Upper lobe of left lung (tissue), 4 donors: Measurements from ENCODE around the gene EHD4.

Experiments
- CTCF ChIP-seq, 6 experiments: fragments of 450-650 bp in 4 of 6; fragments of 200-600 bp in 2 of 6; sonication (generic) in 2 of 6; IDR thresholded peaks; one replicate each; pipeline ENCODE4 v1.5.1; 2016 to 2019; ENCODE audit warnings: antibody characterized with exemption in 6 of 6
- EP300 ChIP-seq, 4 donors: sonication (generic); formaldehyde crosslinking; IDR thresholded peaks; one replicate each; pipeline ENCODE4 v1.5.1; 2017; ENCODE audit warnings: antibody characterized with exemption in 4 of 4, control low read depth in 2 of 4
- POLR2A ChIP-seq, 4 donors: fragments of 450-650 bp; IDR thresholded peaks; one replicate each; pipeline ENCODE4 v1.5.1; 2016 to 2017; ENCODE audit warnings: antibody characterized with exemption in 4 of 4, mild to moderate bottlenecking in 2 of 4
- POLR2AphosphoS5 ChIP-seq, 2 donors: sonication (generic); formaldehyde crosslinking; IDR thresholded peaks; one replicate each; pipeline ENCODE4 v1.5.1; 2017; ENCODE audit warnings: antibody characterized with exemption in 2 of 2

GRCh38 chr15:41925086-41925608 lies 47.2 kb downstream of the EHD4 start:
- TF ChIP-seq POLR2A (IDR thresholded peaks at IDR 0.05) (no peak), CTCF (IDR thresholded peaks at IDR 0.05) (no peak), EP300 (IDR thresholded peaks at IDR 0.05) (no peak), POLR2AphosphoS5 (IDR thresholded peaks at IDR 0.05) (no peak)
